Measurements from ENCODE around the gene SYT5.

DNA sequence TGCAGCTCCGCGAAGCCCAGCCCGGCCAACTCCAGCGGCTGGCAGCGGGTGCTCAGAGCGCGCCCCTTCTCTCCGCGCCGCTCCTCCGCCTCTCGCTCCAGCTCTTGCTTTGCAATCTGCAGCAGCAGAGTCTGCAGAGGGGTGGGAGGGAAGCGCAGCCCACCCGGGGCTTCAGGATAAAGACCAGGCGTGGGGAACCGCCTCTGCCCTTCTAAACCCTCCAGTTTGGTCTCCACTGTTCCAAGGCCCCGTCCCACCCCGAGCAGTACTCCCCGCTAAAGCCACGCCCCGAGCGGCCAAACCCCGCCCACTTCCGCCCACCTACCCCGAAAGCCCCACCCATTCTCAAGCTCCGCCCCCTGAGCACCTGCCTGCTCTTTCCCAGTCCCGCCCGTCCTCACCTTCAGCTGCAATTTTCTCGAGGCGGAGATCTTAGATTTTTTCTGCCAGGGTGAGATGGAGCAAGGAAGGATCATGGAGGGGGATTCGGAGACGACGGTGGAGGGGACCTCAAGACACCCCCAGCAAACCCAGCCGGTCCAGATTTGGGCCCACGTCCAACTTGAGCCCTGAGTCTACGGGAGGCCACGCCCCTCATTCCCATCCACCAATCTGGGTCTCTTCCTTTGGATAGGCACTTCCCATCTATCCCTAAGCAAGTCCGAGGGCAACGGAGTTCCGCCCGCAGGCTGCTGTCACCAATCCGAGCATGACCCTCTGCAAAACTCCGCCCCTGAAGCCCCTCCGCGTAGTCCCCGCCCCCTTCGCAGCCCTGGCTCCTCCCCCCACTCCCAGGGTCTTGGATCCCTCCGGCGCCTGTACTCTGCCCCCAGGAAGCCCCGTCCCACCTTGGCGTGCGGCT is 23.7 kb downstream of the SYT5 start:
- no peak for TF ChIP-seq ATF2 (CRISPR knock-in tag; IDR thresholded peaks at IDR 0.05)
- TF ChIP-seq, protein P1, sequence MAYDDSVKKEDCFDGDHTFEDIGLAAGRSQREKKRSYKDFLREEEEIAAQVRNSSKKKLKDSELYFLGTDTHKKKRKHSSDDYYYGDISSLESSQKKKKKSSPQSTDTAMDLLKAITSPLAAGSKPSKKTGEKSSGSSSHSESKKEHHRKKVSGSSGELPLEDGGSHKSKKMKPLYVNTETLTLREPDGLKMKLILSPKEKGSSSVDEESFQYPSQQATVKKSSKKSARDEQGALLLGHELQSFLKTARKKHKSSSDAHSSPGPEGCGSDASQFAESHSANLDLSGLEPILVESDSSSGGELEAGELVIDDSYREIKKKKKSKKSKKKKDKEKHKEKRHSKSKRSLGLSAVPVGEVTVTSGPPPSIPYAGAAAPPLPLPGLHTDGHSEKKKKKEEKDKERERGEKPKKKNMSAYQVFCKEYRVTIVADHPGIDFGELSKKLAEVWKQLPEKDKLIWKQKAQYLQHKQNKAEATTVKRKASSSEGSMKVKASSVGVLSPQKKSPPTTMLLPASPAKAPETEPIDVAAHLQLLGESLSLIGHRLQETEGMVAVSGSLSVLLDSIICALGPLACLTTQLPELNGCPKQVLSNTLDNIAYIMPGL (CRISPR knock-in tag; IDR thresholded peaks at IDR 0.05; ENCODE audit: borderline replicate concordance in 1 of 2, low read depth in 1 of 2), result no peak
